Prostate gland (tissue), 2 donors: ENCODE data around the gene KIF16B.

Experiments used
- CTCF ChIP-seq, 4 experiments: fragments of 200-600 bp in 2 of 4; fragments of 450-650 bp in 2 of 4; sonication (generic) in 2 of 4; IDR thresholded peaks; 1 replicate in 3 of 4; 2 replicates in 1 of 4; pipeline ENCODE4 v1.5.1; 2016 to 2019; ENCODE audit warnings: antibody characterized with exemption in 4 of 4, mild to moderate bottlenecking in 2 of 4, moderate library complexity in 2 of 4
- POLR2A ChIP-seq: fragments of 450-650 bp; IDR thresholded peaks from one replicate; pipeline ENCODE4 v1.6.1; 2016; ENCODE audit warnings: antibody characterized with exemption, mild to moderate bottlenecking
- POLR2AphosphoS5 ChIP-seq: sonication (generic); formaldehyde crosslinking; IDR thresholded peaks from one replicate; pipeline ENCODE4 v1.6.1; 2017; ENCODE audit warnings: antibody characterized with exemption

- no peak for TF ChIP-seq CTCF (IDR thresholded peaks at IDR 0.05)
- TF ChIP-seq POLR2A: no peak
- TF ChIP-seq POLR2AphosphoS5: peak; percentile 39
These were observed 114.1 kb downstream of the KIF16B start for GRCh38 chr20:16459019-16459700.
